Vagina (tissue), 2 donors: ENCODE results near the gene AHCY. TPM values are rescaled to one million over a fixed set of nuclear protein-coding genes. Genes with fewer than 3 reads are reported as not detected.
A peak's percentile ranks its signal among the peaks of the same experiment; 100 is the strongest.

ENCODE experiments used
- DNase-seq, 2 donors: peaks; one replicate each; pipeline ENCODE4 v3.0.0-alpha.2; 2017; ENCODE audit errors: extremely low spot score in 2 of 2
- H3K27ac ChIP-seq: fragments of 200-600 bp; sonication (generic); one replicate; pipeline ENCODE4 v1.5.1; 2019
- H3K27me3 ChIP-seq: fragments of 200-600 bp; sonication (generic); one replicate; pipeline ENCODE4 v1.5.1; 2019
- H3K36me3 ChIP-seq, 2 donors: fragments of 200-600 bp; sonication (generic); one replicate each; pipeline ENCODE4 v1.5.1; 2017 to 2019
- H3K4me1 ChIP-seq: fragments of 200-600 bp; sonication (generic); one replicate; pipeline ENCODE4 v1.5.1; 2019
- H3K4me3 ChIP-seq, 2 donors: fragments of 200-600 bp; sonication (generic); 1 replicate in 1 of 2; 2 replicates in 1 of 2; pipeline ENCODE4 v1.5.1; 2016 to 2019
- H3K9me3 ChIP-seq: fragments of 200-600 bp; sonication (generic); one replicate; pipeline ENCODE4 v1.5.1; 2019
- POLR2A ChIP-seq, 2 donors: fragments of 450-650 bp; IDR thresholded peaks; one replicate each; pipeline ENCODE4 v1.6.1; 2017; ENCODE audit warnings: antibody characterized with exemption in 2 of 2, mild to moderate bottlenecking in 2 of 2, moderate library complexity in 2 of 2
- POLR2AphosphoS5 ChIP-seq, 2 donors: sonication (generic); formaldehyde crosslinking; IDR thresholded peaks; one replicate each; pipeline ENCODE4 v1.9.0; 2017; ENCODE audit warnings: antibody characterized with exemption in 2 of 2, mild to moderate bottlenecking in 2 of 2, low read depth in 1 of 2; ENCODE audit not compliant: insufficient read depth in 1 of 2
- intact Hi-C: fragments of 100-400 bp; cut with DNase I; formaldehyde crosslinking; loops from one replicate; pipeline ENCODE4 v1.15.1; 2023
- total RNA-seq: library from RNA; depleted of rRNA; stranded (reverse); fragments of >200 nt; gene quantifications from one replicate; pipeline ENCODE4 v1.2.3, GENCODE V29; 2016
- TF ChIP-seq, protein P1 (sequence below), 3 experiments: fragments of 450-650 bp in 2 of 3; fragments of 200-600 bp in 1 of 3; sonication (generic) in 1 of 3; IDR thresholded peaks; one replicate each; pipeline ENCODE4 v1.5.1; 2017 to 2019; ENCODE audit warnings: antibody characterized with exemption in 3 of 3, mild to moderate bottlenecking in 2 of 3, moderate library complexity in 2 of 3

AHCY gene
- total RNA-seq, 1 donor from 2014 or later: 98.2 TPM

DNA sequence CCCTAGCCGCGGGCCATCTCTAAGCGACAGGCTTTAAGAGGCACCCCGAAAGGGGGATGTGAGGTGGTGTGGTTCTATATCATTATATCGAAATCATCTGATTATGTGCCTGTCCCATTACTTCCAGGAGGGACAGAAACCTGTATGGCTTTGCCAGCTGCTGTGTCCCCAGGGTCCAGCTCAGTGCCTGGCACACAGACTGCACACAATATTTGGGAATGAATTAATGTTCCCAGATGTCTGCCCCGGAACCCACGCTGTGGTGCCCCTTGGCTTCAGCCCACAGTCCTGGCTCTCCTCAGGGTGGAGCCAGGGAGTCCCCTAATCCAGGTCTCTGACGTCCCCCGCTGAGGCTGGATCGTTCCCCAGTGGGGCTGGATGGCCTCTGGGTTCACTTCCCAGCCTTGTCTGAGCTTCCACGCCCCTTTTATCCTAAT lies 8.9 kb upstream of the AHCY start:
- peak overlapping the region in 1 of 2 donors; percentile 26 for H3K4me3 ChIP-seq
- no peaks in the 10 kb centered on the region for H3K27me3 ChIP-seq
- no peaks in the 10 kb centered on the region for H3K9me3 ChIP-seq
- H3K27ac ChIP-seq: no peak overlapping the region
- intact Hi-C loops: loop anchor here (10.0 kb wide), 2 partner anchors 213 to 463 kb away; no protein-coding TSS in a partner anchor
- DNase-seq: no peak
- TF ChIP-seq POLR2A (IDR thresholded peaks at IDR 0.05): no peak
- no peak for TF ChIP-seq POLR2AphosphoS5 (IDR thresholded peaks at IDR 0.05; ENCODE audit: insufficient read depth in 1 of 2, low read depth in 1 of 2)
- TF ChIP-seq, protein P1, sequence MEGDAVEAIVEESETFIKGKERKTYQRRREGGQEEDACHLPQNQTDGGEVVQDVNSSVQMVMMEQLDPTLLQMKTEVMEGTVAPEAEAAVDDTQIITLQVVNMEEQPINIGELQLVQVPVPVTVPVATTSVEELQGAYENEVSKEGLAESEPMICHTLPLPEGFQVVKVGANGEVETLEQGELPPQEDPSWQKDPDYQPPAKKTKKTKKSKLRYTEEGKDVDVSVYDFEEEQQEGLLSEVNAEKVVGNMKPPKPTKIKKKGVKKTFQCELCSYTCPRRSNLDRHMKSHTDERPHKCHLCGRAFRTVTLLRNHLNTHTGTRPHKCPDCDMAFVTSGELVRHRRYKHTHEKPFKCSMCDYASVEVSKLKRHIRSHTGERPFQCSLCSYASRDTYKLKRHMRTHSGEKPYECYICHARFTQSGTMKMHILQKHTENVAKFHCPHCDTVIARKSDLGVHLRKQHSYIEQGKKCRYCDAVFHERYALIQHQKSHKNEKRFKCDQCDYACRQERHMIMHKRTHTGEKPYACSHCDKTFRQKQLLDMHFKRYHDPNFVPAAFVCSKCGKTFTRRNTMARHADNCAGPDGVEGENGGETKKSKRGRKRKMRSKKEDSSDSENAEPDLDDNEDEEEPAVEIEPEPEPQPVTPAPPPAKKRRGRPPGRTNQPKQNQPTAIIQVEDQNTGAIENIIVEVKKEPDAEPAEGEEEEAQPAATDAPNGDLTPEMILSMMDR (IDR thresholded peaks at IDR 0.05): no peak
- H3K36me3 ChIP-seq: no peaks in the 10 kb centered on the region
- peaks cover 17% of the 10 kb centered on the region for H3K4me1 ChIP-seq

DNA sequence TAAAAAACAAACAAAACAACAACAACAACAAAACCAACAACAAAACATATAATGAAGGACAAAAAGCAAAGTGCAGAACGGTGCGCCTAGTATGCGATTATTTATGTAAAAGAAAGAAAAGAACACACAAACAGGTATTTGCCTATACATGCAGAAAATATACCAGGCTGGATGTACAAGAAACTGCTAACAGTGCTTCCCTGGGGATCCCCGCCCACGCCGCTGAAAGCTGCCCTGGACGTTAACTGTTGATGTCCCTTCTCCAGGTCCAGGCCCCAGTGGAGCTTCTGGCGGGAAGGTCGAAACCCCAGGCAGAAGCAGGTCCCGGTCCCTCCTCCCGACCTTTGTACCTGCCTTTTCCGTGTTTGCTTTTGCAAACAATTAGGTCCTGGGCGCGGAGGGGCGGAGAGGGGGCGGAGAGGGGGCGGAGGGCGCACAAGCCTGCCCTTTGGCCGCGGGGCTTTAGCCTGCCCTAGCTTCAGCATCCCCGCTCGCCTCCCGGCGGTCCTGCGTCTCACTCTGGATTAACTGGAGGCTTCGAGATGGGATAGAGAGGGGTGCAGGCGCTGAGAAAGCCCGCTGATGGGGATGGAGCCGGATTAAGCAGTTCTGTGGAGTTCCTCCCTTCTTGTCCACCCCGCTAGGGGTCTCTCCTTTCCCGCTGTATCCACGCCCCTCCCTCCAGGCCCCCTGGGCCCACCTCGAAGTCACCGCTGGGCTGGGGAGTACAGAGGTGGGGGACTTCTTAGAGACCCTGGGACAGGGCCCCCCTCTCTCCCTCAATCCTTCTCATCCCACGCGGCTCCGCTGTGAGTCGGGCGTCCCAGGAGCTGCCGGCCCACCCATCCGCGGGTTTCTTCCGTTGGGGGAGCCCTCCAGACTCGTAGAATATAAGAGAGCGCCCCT lies 8.2 kb upstream of the AHCY start:
- Histone ChIP-seq H3K4me1 (peaks cover 17% of the 10 kb centered on the region), H3K36me3 (no peaks in the 10 kb centered on the region), H3K4me3 (peak overlapping the region; percentile 9 to 26), H3K27me3 (no peaks in the 10 kb centered on the region), H3K27ac (no peak overlapping the region), H3K9me3 (no peaks in the 10 kb centered on the region)
- DNase-seq: no peak
- intact Hi-C loops: loop anchor here (10.0 kb wide), 2 partner anchors 213 to 463 kb away; no protein-coding TSS in a partner anchor
- TF ChIP-seq, protein P1 (IDR thresholded peaks at IDR 0.05): no peak
- no peak for TF ChIP-seq POLR2AphosphoS5 (IDR thresholded peaks at IDR 0.05; ENCODE audit: insufficient read depth in 1 of 2, low read depth in 1 of 2)
- no peak for TF ChIP-seq POLR2A (IDR thresholded peaks at IDR 0.05)

DNA sequence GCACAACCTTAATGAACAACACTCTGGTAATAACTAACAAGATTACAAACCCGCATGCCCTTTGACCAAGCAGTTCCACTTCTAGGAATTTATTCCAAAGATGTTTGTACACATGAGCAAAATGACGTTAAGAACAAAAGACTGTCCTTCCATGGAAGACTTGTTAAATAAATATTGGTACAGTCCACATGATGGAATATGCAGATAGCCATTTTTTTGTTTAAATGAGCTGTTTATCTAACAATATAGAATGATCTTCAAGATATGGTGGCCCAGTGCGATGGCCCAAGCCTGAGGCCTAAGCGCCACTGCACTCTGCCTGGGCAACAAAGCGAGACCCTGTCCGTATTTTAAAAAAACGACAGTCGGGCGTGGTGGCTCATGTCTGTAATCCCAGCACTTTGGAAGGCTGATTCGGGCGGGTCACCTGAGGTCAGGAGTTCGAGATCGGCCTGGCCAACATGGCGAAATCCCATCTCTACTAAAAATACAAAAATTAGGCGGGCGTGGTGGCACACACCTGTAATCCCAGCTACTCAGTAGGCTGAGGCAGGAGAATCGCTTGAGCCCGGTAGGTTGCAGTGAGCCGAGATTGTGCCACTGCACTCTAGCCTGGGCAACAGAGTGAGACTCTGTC lies 7.4 kb upstream of the AHCY start:
- no peak for TF ChIP-seq POLR2AphosphoS5 (IDR thresholded peaks at IDR 0.05; ENCODE audit: insufficient read depth in 1 of 2, low read depth in 1 of 2)
- TF ChIP-seq, protein P1 (IDR thresholded peaks at IDR 0.05): no peak
- no peak for TF ChIP-seq POLR2A (IDR thresholded peaks at IDR 0.05)
- intact Hi-C loops: loop anchor here (10.0 kb wide), 2 partner anchors 214 to 464 kb away; no protein-coding TSS in a partner anchor
- no peaks in the 10 kb centered on the region for H3K9me3 ChIP-seq
- H3K4me3 ChIP-seq: no peak overlapping the region
- no peaks in the 10 kb centered on the region for H3K27me3 ChIP-seq
- DNase-seq: no peak
- no peaks in the 10 kb centered on the region for H3K36me3 ChIP-seq
- H3K27ac ChIP-seq: no peak overlapping the region
- peaks cover 17% of the 10 kb centered on the region for H3K4me1 ChIP-seq

DNA sequence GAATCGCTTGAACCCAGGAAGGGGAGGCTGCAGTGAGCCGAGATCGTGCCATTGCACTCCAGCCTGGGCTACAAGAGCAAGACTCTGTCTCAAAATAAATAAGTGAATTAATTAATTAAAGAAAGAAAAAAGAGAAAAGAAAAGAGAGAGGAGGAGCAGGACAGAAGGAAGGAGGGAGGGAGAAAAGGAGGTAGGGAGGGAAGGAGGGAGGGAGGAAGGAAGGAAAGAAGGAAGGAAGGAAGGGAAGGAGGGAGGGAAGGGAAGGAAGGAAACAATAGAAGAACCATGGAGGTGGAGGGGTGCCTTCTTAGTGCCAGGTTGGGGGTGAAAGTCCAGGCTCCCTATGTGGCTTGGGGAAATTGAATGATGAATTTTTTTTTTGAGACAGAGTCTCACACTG lies 6.5 kb upstream of the AHCY start:
- no peak overlapping the region for H3K4me3 ChIP-seq
- H3K4me1 ChIP-seq: peaks cover 17% of the 10 kb centered on the region
- H3K36me3 ChIP-seq: no peaks in the 10 kb centered on the region
- H3K27ac ChIP-seq: no peak overlapping the region
- TF ChIP-seq, protein P1 (IDR thresholded peaks at IDR 0.05): no peak
- TF ChIP-seq POLR2A (IDR thresholded peaks at IDR 0.05): no peak
- no peak for TF ChIP-seq POLR2AphosphoS5 (IDR thresholded peaks at IDR 0.05; ENCODE audit: insufficient read depth in 1 of 2, low read depth in 1 of 2)
- H3K9me3 ChIP-seq: no peaks in the 10 kb centered on the region
- DNase-seq: no peak
- H3K27me3 ChIP-seq: no peaks in the 10 kb centered on the region
- intact Hi-C loops: loop anchor here (10.0 kb wide), 2 partner anchors 215 to 465 kb away; no protein-coding TSS in a partner anchor
